ENCODE measurements around the gene EMX1. TPM values are rescaled to one million over a fixed set of nuclear protein-coding genes. Genes with fewer than 3 reads are reported as not detected.

EMX1 gene
- total RNA-seq, 1 donor from 2014 or later = 0.43 TPM

- Histone ChIP-seq H3K9me3 (ENCODE audit: low read depth) (no peaks in the 10 kb centered on the region), H3K4me3 (no peak overlapping the region), H3K4me1 (peaks cover 54% of the 10 kb centered on the region), H3K4me2 (peak overlapping the region; percentile 69), H3F3A (ENCODE audit: low read depth) (peaks cover 20% of the 10 kb centered on the region), H4K20me1 (ENCODE audit: low read depth) (no peaks in the 10 kb centered on the region), H3K36me3 (no peaks in the 10 kb centered on the region), H3K27ac (peak overlapping the region; percentile 75), H2AFZ (replicated peaks) (no peak overlapping the region), H3K79me2 (ENCODE audit: low read depth) (no peaks in the 10 kb centered on the region), H3K9ac (no peak overlapping the region), H3K27me3 (no peaks in the 10 kb centered on the region)
- DNase-seq (ENCODE audit: low spot score) = peak; percentile 33
- no peak overlapping the region for H3K27ac Mint-ChIP-seq
- H3K4me3 Mint-ChIP-seq = no peak overlapping the region
- H3K27me3 Mint-ChIP-seq (ENCODE audit: insufficient read depth, low read depth) = peaks cover 16% of the 10 kb centered on the region
- TF ChIP-seq EZH2phosphoT487 (IDR thresholded peaks at IDR 0.05) = no peak
- TF ChIP-seq EZH2 (IDR thresholded peaks at IDR 0.05) = no peak
- TF ChIP-seq, protein P1, sequence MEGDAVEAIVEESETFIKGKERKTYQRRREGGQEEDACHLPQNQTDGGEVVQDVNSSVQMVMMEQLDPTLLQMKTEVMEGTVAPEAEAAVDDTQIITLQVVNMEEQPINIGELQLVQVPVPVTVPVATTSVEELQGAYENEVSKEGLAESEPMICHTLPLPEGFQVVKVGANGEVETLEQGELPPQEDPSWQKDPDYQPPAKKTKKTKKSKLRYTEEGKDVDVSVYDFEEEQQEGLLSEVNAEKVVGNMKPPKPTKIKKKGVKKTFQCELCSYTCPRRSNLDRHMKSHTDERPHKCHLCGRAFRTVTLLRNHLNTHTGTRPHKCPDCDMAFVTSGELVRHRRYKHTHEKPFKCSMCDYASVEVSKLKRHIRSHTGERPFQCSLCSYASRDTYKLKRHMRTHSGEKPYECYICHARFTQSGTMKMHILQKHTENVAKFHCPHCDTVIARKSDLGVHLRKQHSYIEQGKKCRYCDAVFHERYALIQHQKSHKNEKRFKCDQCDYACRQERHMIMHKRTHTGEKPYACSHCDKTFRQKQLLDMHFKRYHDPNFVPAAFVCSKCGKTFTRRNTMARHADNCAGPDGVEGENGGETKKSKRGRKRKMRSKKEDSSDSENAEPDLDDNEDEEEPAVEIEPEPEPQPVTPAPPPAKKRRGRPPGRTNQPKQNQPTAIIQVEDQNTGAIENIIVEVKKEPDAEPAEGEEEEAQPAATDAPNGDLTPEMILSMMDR (IDR thresholded peaks at IDR 0.05) = no peak
- peaks cover 5% of the 10 kb centered on the region for H3K36me3 Mint-ChIP-seq
- H3K9me3 Mint-ChIP-seq = no peaks in the 10 kb centered on the region
- peaks cover 24% of the 10 kb centered on the region for H3K4me1 Mint-ChIP-seq
Measured at GRCh38 chr2:72954376-72955227, 37.3 kb downstream of the EMX1 start.

- Histone ChIP-seq H3K79me2 (ENCODE audit: low read depth) (no peaks in the 10 kb centered on the region), H3K36me3 (no peaks in the 10 kb centered on the region), H3K9me3 (ENCODE audit: low read depth) (no peaks in the 10 kb centered on the region), H3K4me2 (peak overlapping the region; percentile 69), H3K4me1 (peaks cover 54% of the 10 kb centered on the region), H3K4me3 (no peak overlapping the region), H3F3A (ENCODE audit: low read depth) (peaks cover 20% of the 10 kb centered on the region), H3K9ac (no peak overlapping the region), H3K27me3 (no peaks in the 10 kb centered on the region), H3K27ac (peak overlapping the region; percentile 75), H4K20me1 (ENCODE audit: low read depth) (no peaks in the 10 kb centered on the region), H2AFZ (replicated peaks) (no peak overlapping the region)
- Mint-ChIP-seq H3K4me3 (peak overlapping the region; percentile 48), H3K4me1 (peaks cover 24% of the 10 kb centered on the region), H3K27me3 (ENCODE audit: insufficient read depth, low read depth) (peaks cover 16% of the 10 kb centered on the region), H3K27ac (peak overlapping the region; percentile 57), H3K9me3 (peaks cover 2% of the 10 kb centered on the region), H3K36me3 (peaks cover 5% of the 10 kb centered on the region)
- DNase-seq (ENCODE audit: low spot score) = peak; percentile 93
- TF ChIP-seq EZH2 (IDR thresholded peaks at IDR 0.05) (peak; percentile 41), EZH2phosphoT487 (IDR thresholded peaks at IDR 0.05) (peak; percentile 42)
- TF ChIP-seq, protein P1 (IDR thresholded peaks at IDR 0.05) = no peak
Measured at GRCh38 chr2:72955228-72956049, 38.1 kb downstream of the EMX1 start.

- Histone ChIP-seq H3K9ac (no peak overlapping the region), H3K4me3 (no peak overlapping the region), H3F3A (ENCODE audit: low read depth) (peaks cover 20% of the 10 kb centered on the region), H3K9me3 (ENCODE audit: low read depth) (no peaks in the 10 kb centered on the region), H4K20me1 (ENCODE audit: low read depth) (no peaks in the 10 kb centered on the region), H3K4me1 (peaks cover 56% of the 10 kb centered on the region), H3K27me3 (no peaks in the 10 kb centered on the region), H3K4me2 (peak overlapping the region; percentile 69), H3K79me2 (ENCODE audit: low read depth) (no peaks in the 10 kb centered on the region), H3K36me3 (no peaks in the 10 kb centered on the region), H3K27ac (no peak overlapping the region), H2AFZ (replicated peaks) (no peak overlapping the region)
- H3K4me3 Mint-ChIP-seq = no peak overlapping the region
- TF ChIP-seq EZH2 (IDR thresholded peaks at IDR 0.05) = no peak
- TF ChIP-seq, protein P1 (IDR thresholded peaks at IDR 0.05) = no peak
- TF ChIP-seq EZH2phosphoT487 (IDR thresholded peaks at IDR 0.05) = no peak
- peaks cover 2% of the 10 kb centered on the region for H3K9me3 Mint-ChIP-seq
- no peak for DNase-seq (ENCODE audit: low spot score)
- no peak overlapping the region for H3K27ac Mint-ChIP-seq
- H3K36me3 Mint-ChIP-seq = peaks cover 5% of the 10 kb centered on the region
- H3K4me1 Mint-ChIP-seq = peaks cover 27% of the 10 kb centered on the region
- peaks cover 16% of the 10 kb centered on the region for H3K27me3 Mint-ChIP-seq (ENCODE audit: insufficient read depth, low read depth)
Measured at GRCh38 chr2:72956050-72956395, 38.7 kb downstream of the EMX1 start.
